Activated T-helper 2 cell treated with anti-CD3 and anti-CD28 coated beads, Interferon-gamma antibody, Interleukin-2, Interleukin-4, amounts not matched to agents 10 μg/mL and 5 μg/mL and 100 μg/mL, durations not matched to agents 14 hours and 24 hours and 36 hours (primary cell): ENCODE results near the gene KBTBD8. TPM values are rescaled to one million over a fixed set of nuclear protein-coding genes. Genes with fewer than 3 reads are reported as not detected.

ENCODE experiments used
- DNase-seq: peaks from one replicate; pipeline ENCODE4 v3.0.0; 2021; ENCODE audit warnings: low spot score
- H3K27ac Mint-ChIP-seq: one replicate; pipeline ENCODE4 v1.8.0; 2021; ENCODE audit warnings: mixed read lengths
- H3K27me3 Mint-ChIP-seq: one replicate; pipeline ENCODE4 v1.8.0; 2021; ENCODE audit warnings: low read depth, mixed read lengths
- H3K36me3 Mint-ChIP-seq: one replicate; pipeline ENCODE4 v1.8.0; 2021; ENCODE audit warnings: low read depth, mixed read lengths
- H3K4me1 Mint-ChIP-seq: one replicate; pipeline ENCODE4 v1.8.0; 2021; ENCODE audit warnings: low read depth, mixed read lengths
- H3K4me3 Mint-ChIP-seq: one replicate; pipeline ENCODE4 v1.8.0; 2021; ENCODE audit warnings: low read depth, mild to moderate bottlenecking, moderate library complexity, mixed read lengths
- H3K9me3 Mint-ChIP-seq: one replicate; pipeline ENCODE4 v1.8.0; 2021; ENCODE audit warnings: mixed read lengths
- intact Hi-C: fragments of 100-400 bp; cut with micrococcal nuclease; formaldehyde crosslinking; loops from one replicate; pipeline ENCODE4 v1.15.1; 2023
- total RNA-seq: library from RNA; stranded (reverse); gene quantifications from 2 replicates; pipeline ENCODE4 v1.2.3, GENCODE V29; 2022

The KBTBD8 gene
- total RNA-seq, 1 donor from 2014 or later = 10.4 TPM

DNA sequence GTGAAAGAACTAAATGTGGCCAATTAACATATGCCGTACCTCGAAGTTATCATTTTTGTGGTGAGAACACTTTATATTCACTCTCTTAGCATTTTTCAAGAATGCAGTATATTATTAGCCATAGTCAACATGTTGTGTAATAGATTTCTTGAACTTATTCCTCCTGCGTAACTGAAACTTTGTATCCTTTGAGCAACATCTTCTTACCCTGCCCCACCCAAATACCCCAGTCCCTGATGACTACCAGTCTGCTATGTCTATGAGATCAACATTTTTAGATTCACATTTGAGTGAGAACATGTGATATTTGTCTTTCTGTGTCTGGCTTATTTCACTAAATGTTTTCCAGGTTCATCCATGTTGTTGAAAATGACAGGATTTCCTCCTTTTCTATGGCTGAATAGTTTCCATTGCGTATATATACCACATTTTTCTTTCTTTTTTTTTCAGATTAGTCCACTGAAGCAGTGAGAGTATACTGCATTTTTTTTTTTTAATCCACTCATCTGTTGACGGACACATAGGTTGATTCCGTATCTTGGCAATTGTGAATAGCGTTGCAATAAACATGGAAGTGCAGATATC lies 12.7 kb upstream of the KBTBD8 start:
- Mint-ChIP-seq H3K27ac (no peak overlapping the region), H3K36me3 (no peaks in the 10 kb centered on the region), H3K4me1 (peaks cover under 1% of the 10 kb centered on the region), H3K4me3 (no peak overlapping the region), H3K27me3 (peaks cover 10% of the 10 kb centered on the region), H3K9me3 (no peaks in the 10 kb centered on the region)
- intact Hi-C loops = no loop called here
- no peak for DNase-seq

DNA sequence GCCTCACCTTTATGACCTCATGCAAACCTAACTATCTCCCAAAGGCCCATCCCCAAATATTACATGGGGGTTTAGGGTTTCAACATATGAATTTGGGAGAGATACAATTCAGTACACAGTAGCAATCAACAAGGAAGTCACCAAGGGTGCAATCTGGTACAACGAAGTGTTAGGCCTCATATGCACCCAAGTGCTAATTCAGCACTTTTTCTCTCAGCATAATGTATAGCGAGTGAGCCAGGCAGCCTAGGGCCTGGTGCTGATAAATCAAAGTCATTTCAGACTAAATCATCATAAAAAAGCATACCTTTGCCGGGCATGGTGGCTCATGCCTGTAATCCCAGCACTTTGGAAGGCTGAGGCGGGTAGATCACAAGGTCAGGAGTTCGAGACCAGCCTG lies 11.7 kb upstream of the KBTBD8 start:
- DNase-seq = no peak
- intact Hi-C loops = no loop called here
- no peaks in the 10 kb centered on the region for H3K36me3 Mint-ChIP-seq
- H3K4me3 Mint-ChIP-seq = no peak overlapping the region
- no peaks in the 10 kb centered on the region for H3K9me3 Mint-ChIP-seq
- H3K27ac Mint-ChIP-seq = no peak overlapping the region
- peaks cover 2% of the 10 kb centered on the region for H3K4me1 Mint-ChIP-seq
- peaks cover 10% of the 10 kb centered on the region for H3K27me3 Mint-ChIP-seq

DNA sequence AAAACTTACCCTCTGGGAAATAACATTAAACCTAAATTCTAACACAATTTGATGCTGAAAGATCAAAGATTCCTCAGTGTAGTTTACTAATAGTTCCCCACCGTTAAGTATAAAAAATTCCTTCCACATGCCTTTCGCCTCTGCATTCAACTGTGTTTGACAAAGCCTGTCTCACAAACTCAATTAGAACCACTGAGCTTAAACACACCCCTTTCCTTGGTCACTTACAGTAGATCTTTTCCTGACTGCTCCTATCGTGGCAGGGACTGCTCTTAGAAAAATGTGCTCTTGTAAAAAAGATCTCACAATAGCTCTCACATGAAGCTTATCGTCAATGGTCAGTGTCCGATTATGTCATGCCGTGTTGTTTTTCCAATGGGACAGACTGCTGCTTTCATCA lies 8.9 kb upstream of the KBTBD8 start:
- DNase-seq = no peak
- Mint-ChIP-seq H3K36me3 (no peaks in the 10 kb centered on the region), H3K27ac (no peak overlapping the region), H3K4me1 (peaks cover 2% of the 10 kb centered on the region), H3K27me3 (peaks cover 21% of the 10 kb centered on the region), H3K9me3 (no peaks in the 10 kb centered on the region), H3K4me3 (no peak overlapping the region)
- intact Hi-C loops = no loop called here

DNA sequence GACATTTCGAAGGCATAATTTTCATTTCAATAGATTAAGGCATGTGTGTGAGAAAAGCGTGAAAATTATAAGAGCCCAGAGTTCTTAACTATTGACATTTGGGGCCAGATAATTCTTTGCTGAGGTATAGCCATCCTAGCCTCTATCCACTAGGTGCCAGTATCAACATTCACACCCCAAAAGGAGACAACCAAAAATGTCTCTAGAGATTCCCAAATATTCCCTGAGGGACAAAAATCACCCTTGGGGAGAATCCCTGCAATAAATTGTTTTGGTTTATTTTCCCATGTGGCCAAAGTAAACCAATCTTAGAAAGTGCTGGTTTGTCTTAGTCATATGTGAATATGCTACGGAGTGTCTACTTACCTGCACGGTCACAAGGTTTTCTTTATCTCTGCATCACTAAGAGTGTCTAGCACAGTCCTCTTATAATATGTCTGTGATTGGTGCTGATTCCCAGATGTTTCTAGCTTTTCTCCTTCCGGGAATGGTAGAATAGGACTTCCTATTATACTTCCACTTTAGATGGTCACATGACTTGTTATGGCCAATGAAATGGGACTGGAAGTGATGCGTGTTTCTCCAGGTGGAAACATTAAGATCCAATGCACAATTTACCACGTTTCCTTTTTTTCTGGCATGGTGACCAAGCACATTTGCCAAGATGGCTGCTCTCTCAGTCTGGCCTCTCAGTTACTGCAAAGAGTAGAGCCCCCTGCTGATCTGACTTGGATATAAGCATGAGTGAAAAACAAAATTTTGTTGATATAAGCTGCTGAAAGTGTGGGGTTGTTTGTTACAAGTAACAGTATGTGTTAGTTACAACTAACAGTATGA lies 8.0 kb upstream of the KBTBD8 start:
- Mint-ChIP-seq H3K36me3 (no peaks in the 10 kb centered on the region), H3K4me1 (peaks cover 2% of the 10 kb centered on the region), H3K27me3 (peaks cover 20% of the 10 kb centered on the region), H3K4me3 (no peak overlapping the region), H3K27ac (no peak overlapping the region), H3K9me3 (no peaks in the 10 kb centered on the region)
- DNase-seq = no peak
- intact Hi-C loops = loop anchor here (10.0 kb wide), 2 partner anchors 485 to 665 kb away; partner anchors contain the start of genes LRIG1 and SUCLG2

DNA sequence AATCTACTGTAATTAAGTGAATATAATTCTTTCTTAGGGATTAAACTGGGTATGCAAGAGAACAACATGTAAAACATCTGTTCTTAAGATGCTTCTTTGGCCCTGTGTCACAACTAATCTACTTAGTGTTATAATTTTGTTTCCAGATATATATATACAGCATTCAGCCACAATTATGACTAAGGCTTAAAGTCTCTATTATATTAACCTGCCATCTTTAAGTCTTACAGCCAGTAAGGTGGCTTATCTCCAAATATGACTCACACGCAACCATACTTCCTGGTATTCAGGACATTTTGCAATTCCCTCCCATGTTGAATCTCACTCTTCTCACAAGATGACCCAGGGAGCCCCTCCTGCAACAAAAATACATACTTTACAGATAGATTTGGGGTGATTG lies 6.6 kb upstream of the KBTBD8 start:
- Mint-ChIP-seq H3K27me3 (peaks cover 20% of the 10 kb centered on the region), H3K9me3 (no peaks in the 10 kb centered on the region), H3K27ac (no peak overlapping the region), H3K4me3 (no peak overlapping the region), H3K36me3 (no peaks in the 10 kb centered on the region), H3K4me1 (peaks cover 2% of the 10 kb centered on the region)
- no peak for DNase-seq
- intact Hi-C loops = loop anchor here (10.0 kb wide), 2 partner anchors 487 to 663 kb away; partner anchors contain the start of genes LRIG1 and SUCLG2

DNA sequence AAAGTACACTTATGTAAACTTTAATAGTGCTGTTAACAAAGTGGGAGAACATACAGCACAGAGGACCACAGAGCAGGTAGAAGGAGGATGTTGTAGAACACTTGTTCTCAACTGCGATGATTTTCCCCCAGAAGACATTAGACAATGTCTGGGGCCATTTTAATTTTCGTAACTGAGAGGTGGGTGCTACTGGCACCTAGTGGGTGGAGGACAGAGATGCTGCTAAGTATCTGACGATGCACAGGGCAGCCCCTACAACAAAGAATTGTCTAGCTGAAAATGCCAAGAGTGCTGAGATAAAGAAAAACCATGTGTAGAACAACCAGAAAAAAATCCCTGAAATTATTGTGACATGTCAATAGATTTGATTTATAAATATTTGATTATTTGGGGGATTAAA lies 5.0 kb upstream of the KBTBD8 start:
- intact Hi-C loops = loop anchor here (10.0 kb wide), 2 partner anchors 488 to 662 kb away; partner anchors contain the start of genes LRIG1 and SUCLG2

DNA sequence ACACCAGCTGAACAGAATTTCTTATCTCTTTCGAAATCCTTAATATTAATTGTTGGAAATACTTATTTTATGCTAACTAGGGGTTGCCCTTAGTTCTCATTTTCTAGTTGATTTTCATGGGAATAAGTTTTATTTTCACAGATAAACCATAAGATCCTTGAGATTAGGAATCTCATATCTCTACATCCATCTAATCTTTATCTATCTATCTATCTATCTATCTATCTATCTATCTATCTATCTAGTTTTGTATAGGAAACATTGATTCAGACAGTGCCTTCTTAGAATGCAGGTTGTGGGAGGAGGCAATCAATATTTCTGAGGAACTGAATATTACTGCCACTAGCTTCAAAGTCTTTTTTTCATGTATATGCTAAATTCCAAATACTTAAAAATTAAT lies 3.5 kb upstream of the KBTBD8 start:
- intact Hi-C loops = loop anchor here (10.0 kb wide), 2 partner anchors 490 to 660 kb away; partner anchors contain the start of genes LRIG1 and SUCLG2
- Mint-ChIP-seq H3K4me1 (peaks cover 11% of the 10 kb centered on the region), H3K4me3 (no peak overlapping the region), H3K27me3 (peaks cover 20% of the 10 kb centered on the region), H3K27ac (no peak overlapping the region), H3K36me3 (no peaks in the 10 kb centered on the region), H3K9me3 (no peaks in the 10 kb centered on the region)
- no peak for DNase-seq

More for the DNA sequence above, 5.0 kb upstream of the KBTBD8 start:
- no peaks in the 10 kb centered on the region for H3K36me3 Mint-ChIP-seq
- H3K27ac Mint-ChIP-seq = no peak overlapping the region
- H3K9me3 Mint-ChIP-seq = no peaks in the 10 kb centered on the region
- H3K4me3 Mint-ChIP-seq = no peak overlapping the region
- H3K4me1 Mint-ChIP-seq = peaks cover 6% of the 10 kb centered on the region
- peaks cover 20% of the 10 kb centered on the region for H3K27me3 Mint-ChIP-seq
- DNase-seq = no peak

DNA sequence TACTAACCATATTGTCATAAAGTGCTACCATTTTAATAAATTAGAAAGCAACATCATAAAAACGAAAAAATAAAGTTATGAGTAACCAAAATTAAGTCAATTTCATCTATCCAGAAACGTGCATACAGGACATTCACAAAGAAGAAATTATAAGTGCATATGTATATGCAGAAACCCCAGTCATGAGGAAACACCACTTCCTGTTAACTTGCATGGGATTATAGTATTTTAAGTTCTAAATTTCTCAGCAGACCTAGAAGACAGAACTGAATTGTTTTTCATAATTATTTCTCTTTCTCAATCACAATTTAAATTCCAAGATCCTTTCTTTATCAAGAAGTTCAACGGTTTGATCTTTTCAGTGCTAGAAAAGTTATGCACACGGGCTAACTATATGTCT lies 1.4 kb upstream of the KBTBD8 start:
- peaks cover 8% of the 10 kb centered on the region for H3K36me3 Mint-ChIP-seq
- H3K9me3 Mint-ChIP-seq = no peaks in the 10 kb centered on the region
- H3K27me3 Mint-ChIP-seq = peaks cover 20% of the 10 kb centered on the region
- peaks cover 24% of the 10 kb centered on the region for H3K4me1 Mint-ChIP-seq
- H3K4me3 Mint-ChIP-seq = no peak overlapping the region
- no peak for DNase-seq
- intact Hi-C loops = loop anchor here (5.0 to 10.0 kb wide), 3 partner anchors 351 to 658 kb away; partner anchors contain the start of genes LRIG1 and SUCLG2
- H3K27ac Mint-ChIP-seq = no peak overlapping the region

DNA sequence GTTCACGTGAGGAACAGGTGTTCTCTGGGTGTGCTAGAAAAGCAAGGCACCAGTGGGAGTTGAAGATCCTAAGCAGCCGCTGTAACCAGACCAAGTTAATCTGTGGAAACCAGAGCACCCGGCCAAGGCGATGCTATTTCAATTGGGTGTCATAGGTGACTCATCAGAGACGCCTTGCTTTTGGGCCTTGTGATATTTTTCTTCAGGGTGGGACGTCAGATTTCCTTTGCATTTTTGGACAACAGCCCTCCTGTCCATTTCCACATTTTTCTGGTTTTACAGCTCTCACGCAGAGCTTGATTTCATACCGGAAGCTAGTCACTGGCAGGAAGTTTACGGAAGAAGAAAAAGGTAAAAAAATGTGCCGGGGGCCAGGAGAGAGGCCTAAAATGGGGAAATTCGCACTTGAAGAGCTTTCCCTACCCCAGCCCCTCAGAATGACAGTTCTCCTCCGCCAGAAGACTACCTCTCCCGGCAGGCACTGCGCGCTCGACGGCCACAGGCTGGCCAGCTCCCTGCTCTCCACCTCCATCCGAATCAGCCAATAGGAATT lies 471 bp upstream of the KBTBD8 start:
- intact Hi-C loops = loop anchor here (1.0 to 10.0 kb wide), 5 partner anchors 25 to 657 kb away; partner anchors contain the start of genes LRIG1 and SUCLG2
- Mint-ChIP-seq H3K27me3 (peaks cover 19% of the 10 kb centered on the region), H3K36me3 (peaks cover 11% of the 10 kb centered on the region), H3K27ac (peak overlapping the region; percentile 79), H3K4me1 (peaks cover 24% of the 10 kb centered on the region), H3K9me3 (no peaks in the 10 kb centered on the region), H3K4me3 (peak overlapping the region; percentile 95)
- DNase-seq = peak; percentile 9

DNA sequence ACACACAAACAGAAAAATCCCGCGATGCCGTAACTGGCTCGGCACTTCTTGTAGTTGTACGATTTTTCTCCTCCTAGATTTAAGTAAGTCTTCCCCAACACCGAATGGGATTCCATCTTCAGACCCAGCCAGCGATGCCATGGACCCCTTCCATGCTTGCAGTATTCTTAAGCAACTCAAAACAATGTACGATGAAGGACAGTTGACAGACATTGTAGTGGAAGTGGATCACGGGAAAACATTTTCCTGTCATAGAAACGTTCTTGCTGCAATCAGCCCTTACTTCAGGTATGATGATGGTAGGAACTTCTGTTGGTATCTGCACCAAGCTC lies 763 bp downstream of the KBTBD8 start:
- H3K36me3 Mint-ChIP-seq = peaks cover 23% of the 10 kb centered on the region
- H3K9me3 Mint-ChIP-seq = no peaks in the 10 kb centered on the region
- no peak for DNase-seq
- peak overlapping the region; percentile 95 for H3K4me3 Mint-ChIP-seq
- H3K27ac Mint-ChIP-seq = peak overlapping the region; percentile 86
- peaks cover 28% of the 10 kb centered on the region for H3K4me1 Mint-ChIP-seq
- H3K27me3 Mint-ChIP-seq = peaks cover 9% of the 10 kb centered on the region
- intact Hi-C loops = loop anchor here (1.0 to 10.0 kb wide), 5 partner anchors 27 to 656 kb away; partner anchors contain the start of genes LRIG1 and SUCLG2

DNA sequence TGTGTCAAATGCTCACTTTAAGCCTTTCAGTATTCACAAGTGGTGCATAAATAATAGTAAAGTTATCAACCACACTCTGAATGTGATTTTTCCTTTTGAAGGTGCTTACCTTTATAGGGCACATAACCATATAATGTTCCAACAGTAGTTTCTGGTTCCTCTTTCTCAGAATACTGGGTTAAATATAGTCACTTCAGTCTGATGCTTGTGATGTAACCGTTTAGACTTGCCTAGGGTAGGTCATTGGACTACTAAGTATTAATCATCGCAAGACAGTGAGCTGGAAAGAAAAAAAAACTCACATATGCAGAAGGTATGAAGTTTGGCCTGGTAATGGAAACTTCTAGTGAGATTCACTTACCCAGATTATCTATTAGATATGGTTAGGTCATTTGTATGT lies 1.9 kb downstream of the KBTBD8 start:
- Mint-ChIP-seq H3K4me3 (no peak overlapping the region), H3K27me3 (peaks cover 3% of the 10 kb centered on the region), H3K4me1 (peaks cover 34% of the 10 kb centered on the region), H3K36me3 (peaks cover 27% of the 10 kb centered on the region), H3K9me3 (no peaks in the 10 kb centered on the region), H3K27ac (no peak overlapping the region)
- DNase-seq = no peak
- intact Hi-C loops = no loop called here

DNA sequence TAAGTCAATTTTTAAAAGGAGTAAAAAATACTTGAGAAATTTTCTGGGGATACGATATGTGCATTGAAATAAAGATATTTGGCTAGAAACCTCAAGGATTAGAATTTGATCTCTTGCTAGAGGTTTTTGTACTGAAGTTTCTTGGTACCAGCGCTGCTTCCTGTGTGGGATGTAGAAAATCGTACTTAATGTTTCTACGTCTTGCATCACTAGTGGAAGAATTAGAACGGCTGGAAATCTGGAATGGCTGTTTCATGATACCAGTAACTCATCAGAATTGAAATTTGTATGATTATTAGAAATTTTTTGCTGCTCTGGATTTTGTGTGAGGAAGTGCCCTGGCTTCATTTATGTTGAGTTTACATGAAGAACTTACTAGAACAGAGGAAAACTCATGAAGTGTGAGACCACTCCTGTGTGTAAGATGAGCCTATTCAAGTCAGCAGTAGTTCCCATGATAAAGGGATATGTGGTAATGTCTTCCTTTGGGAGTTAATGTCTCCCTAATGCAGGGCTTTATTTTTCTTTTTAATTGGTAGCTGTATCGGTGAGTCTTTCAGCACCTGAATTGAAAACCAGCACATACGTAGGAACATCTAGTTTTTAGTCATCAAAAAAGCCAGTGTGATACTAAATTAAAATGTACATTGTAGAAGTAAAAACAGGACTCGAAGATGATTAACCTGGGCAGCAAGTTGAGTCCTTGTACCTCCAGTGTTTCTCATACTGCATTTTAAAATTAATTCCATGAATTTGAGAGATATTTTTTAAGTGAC lies 3.2 kb downstream of the KBTBD8 start:
- DNase-seq = no peak
- peaks cover 40% of the 10 kb centered on the region for H3K4me1 Mint-ChIP-seq
- intact Hi-C loops = no loop called here
- peaks cover 36% of the 10 kb centered on the region for H3K36me3 Mint-ChIP-seq
- no peaks in the 10 kb centered on the region for H3K9me3 Mint-ChIP-seq
- H3K27ac Mint-ChIP-seq = no peak overlapping the region
- H3K4me3 Mint-ChIP-seq = peak overlapping the region; percentile 5
- H3K27me3 Mint-ChIP-seq = no peaks in the 10 kb centered on the region
